A549 (cell line): ENCODE measurements around the gene DLGAP1. TPM values are rescaled to one million over a fixed set of nuclear protein-coding genes. Genes with fewer than 3 reads are reported as not detected.

Experiments
- ATAC-seq, 2 experiments: fragments of 200-7000 bp in 1 of 2; fragments of >200 bp in 1 of 2; cut with Nextera tagmentation in 1 of 2; cut with Tn5 transposase in 1 of 2; 3 replicates each; pipeline versions ENCODE4 v1.8.0 to v1.9.1; 2018 to 2020; ENCODE audit warnings: mild to moderate bottlenecking in 1 of 2, moderate library complexity in 1 of 2
- CTCF ChIA-PET: fragments of 300-600 bp; sonication (Branson Sonifier 250); formaldehyde crosslinking; extraction: SDS; loops from one replicate; lab custom pipeline; 2021; ENCODE audit warnings: antibody characterized with exemption, inconsistent platforms; lab: Yijun Ruan, JAX
- POLR2A ChIA-PET: fragments of 350-600 bp; formaldehyde crosslinking; extraction: SDS; loops from one replicate; lab custom pipeline; 2021; ENCODE audit warnings: antibody characterized with exemption, inconsistent platforms; lab: Yijun Ruan, JAX
- DNase-seq, 2 experiments: peaks; one replicate each; pipeline versions ENCODE4 v3.0.0 to v3.0.0-alpha.2; 2011 to 2016; ENCODE audit warnings: low read depth in 1 of 2, low spot score in 1 of 2
- FAIRE-seq: peaks from 2 replicates; lab custom pipeline; 2011; peaks lifted over from hg19 to GRCh38; lab: Jason Lieb, UNC
- H3K27ac ChIP-seq, 2 experiments: fragments of >200 bp; sonication (Bioruptor Twin); formaldehyde crosslinking; 3 replicates each; pipeline ENCODE4 v1.5.1; 2016 to 2017
- H3K4me1 ChIP-seq: fragments of >200 bp; sonication (Bioruptor Twin); formaldehyde crosslinking; 3 replicates; pipeline ENCODE4 v1.6.1; 2016
- H3K4me2 ChIP-seq: fragments of >200 bp; sonication (Bioruptor Twin); formaldehyde crosslinking; 3 replicates; pipeline ENCODE4 v1.6.1; 2016
- H3K4me3 ChIP-seq: fragments of >200 bp; sonication (Bioruptor Twin); formaldehyde crosslinking; 3 replicates; pipeline ENCODE4 v1.5.1; 2016
- H3K9me3 ChIP-seq: fragments of >200 bp; sonication (Bioruptor Twin); formaldehyde crosslinking; 3 replicates; pipeline ENCODE4 v1.6.1; 2016
- CBX2 ChIP-seq: fragments of 200-600 bp; sonication (generic); IDR thresholded peaks from 2 replicates; pipeline ENCODE4 v1.6.1; 2016; ENCODE audit warnings: low read depth, mild to moderate bottlenecking, borderline replicate concordance
- CBX8 ChIP-seq: fragments of 200-600 bp; sonication (generic); IDR thresholded peaks from 2 replicates; pipeline ENCODE4 v1.6.1; 2016
- EHMT2 ChIP-seq: fragments of 200-600 bp; sonication (generic); IDR thresholded peaks from 2 replicates; pipeline ENCODE4 v1.6.1; 2016; ENCODE audit warnings: antibody characterized with exemption, low read depth, mild to moderate bottlenecking, moderate library complexity
- EP300 ChIP-seq, 2 experiments: fragments of >200 bp; sonication (Bioruptor Twin); formaldehyde crosslinking; IDR thresholded peaks; 2 replicates in 1 of 2; 3 replicates in 1 of 2; pipeline ENCODE4 v1.6.1; 2016 to 2017
- FOSB ChIP-seq: fragments of 250-450 bp; sonication (Bioruptor Pico); IDR thresholded peaks from 2 replicates; pipeline ENCODE4 v1.5.0; 2020; ENCODE audit warnings: mild to moderate bottlenecking, moderate library complexity
- FOSL2 ChIP-seq, 2 experiments: fragments of 450-650 bp in 1 of 2; fragments of >200 bp in 1 of 2; sonication (Bioruptor Twin) in 1 of 2; formaldehyde crosslinking; IDR thresholded peaks; 2 replicates each; pipeline versions ENCODE4 v1.5.0 to v1.6.1; 2016 to 2020; ENCODE audit warnings: mild to moderate bottlenecking in 1 of 2, moderate library complexity in 1 of 2
- HEYL ChIP-seq: fragments of 250-450 bp; sonication (Bioruptor Pico); IDR thresholded peaks from 2 replicates; pipeline ENCODE4 v1.8.0; 2021; ENCODE audit warnings: mild to moderate bottlenecking, moderate library complexity
- HOXA7 ChIP-seq: fragments of 250-450 bp; sonication (Bioruptor Pico); IDR thresholded peaks from 2 replicates; pipeline ENCODE4 v1.5.0; 2020; ENCODE audit warnings: mild to moderate bottlenecking, moderate library complexity
- JUNB ChIP-seq: fragments of >200 bp; sonication (Bioruptor Twin); formaldehyde crosslinking; IDR thresholded peaks from 2 replicates; pipeline ENCODE4 v1.6.1; 2016
- KDM1A ChIP-seq: fragments of 200-600 bp; sonication (generic); IDR thresholded peaks from 2 replicates; pipeline ENCODE4 v1.6.1; 2016; ENCODE audit warnings: low read depth, mild to moderate bottlenecking
- MAFK ChIP-seq: fragments of 450-650 bp; IDR thresholded peaks from 2 replicates; pipeline ENCODE4 v1.6.1; 2014; ENCODE audit not compliant: partially characterized antibody
- MAZ ChIP-seq: fragments of 150-350 bp; IDR thresholded peaks from 2 replicates; pipeline ENCODE4 v1.6.1; 2014; ENCODE audit warnings: antibody characterized with exemption, low read depth, low read length, borderline replicate concordance
- NPAS2 ChIP-seq: fragments of 250-450 bp; sonication (Bioruptor Pico); IDR thresholded peaks from 2 replicates; pipeline ENCODE4 v1.8.0; 2022; ENCODE audit warnings: mild to moderate bottlenecking, moderate library complexity, borderline replicate concordance
- RAD21 ChIP-seq, 2 experiments: fragments of >200 bp in 1 of 2; sonication (Bioruptor Twin) in 1 of 2; formaldehyde crosslinking in 1 of 2; IDR thresholded peaks in 1 of 2; conservative IDR thresholded peaks in 1 of 2; 2 replicates in 1 of 2; 3 replicates in 1 of 2; pipeline ENCODE4 v1.6.1; 2012 to 2018; ENCODE audit warnings: inconsistent platforms in 1 of 2
- RARB ChIP-seq: fragments of 250-450 bp; sonication (Bioruptor Pico); IDR thresholded peaks from 2 replicates; pipeline ENCODE4 v1.8.0; 2021; ENCODE audit warnings: mild to moderate bottlenecking, moderate library complexity
- SMC3 ChIP-seq: fragments of >200 bp; sonication (Bioruptor Twin); formaldehyde crosslinking; IDR thresholded peaks from 3 replicates; pipeline ENCODE4 v1.6.1; 2018; ENCODE audit warnings: inconsistent platforms
- TP53 ChIP-seq: fragments of 250-450 bp; sonication (Bioruptor Pico); IDR thresholded peaks from 2 replicates; pipeline ENCODE4 v1.5.0; 2021; ENCODE audit warnings: mild to moderate bottlenecking, moderate library complexity
- ZC3H11A ChIP-seq: fragments of 450-650 bp; IDR thresholded peaks from 2 replicates; pipeline ENCODE4 v1.6.1; 2014; ENCODE audit warnings: antibody characterized with exemption, mild to moderate bottlenecking
- ZNF302 ChIP-seq: fragments of 250-450 bp; sonication (Bioruptor Pico); IDR thresholded peaks from 2 replicates; pipeline ENCODE4 v1.9.0; 2021; ENCODE audit warnings: inconsistent platforms, mild to moderate bottlenecking, moderate library complexity
- WGBS: methylation state at CpG from one replicate; pipeline ENCODE4 v1.1.6; 2017; ENCODE audit errors: missing lambda C conversion rate; 5-methylcytosine and 5-hydroxymethylcytosine counted together
- polyA plus RNA-seq, 4 experiments: library from polyadenylated mRNA; depleted of rRNA in 3 of 4; stranded (reverse); fragments of >200 nt; fragmentation: RNase III in 1 of 4; extraction: RNeasy Plus Mini Kit Qiagen cat#74134 plus additional on column Dnase treatment in 1 of 4; gene quantifications; 2 replicates in 3 of 4; 3 replicates in 1 of 4; pipeline ENCODE4 v1.2.3, GENCODE V29; 2011 to 2017
- TF ChIP-seq, protein P1 (sequence below): fragments of 450-650 bp; IDR thresholded peaks from 2 replicates; pipeline ENCODE4 v1.6.1; 2014; ENCODE audit warnings: antibody characterized with exemption
- TF ChIP-seq, protein P2 (sequence below): fragments of 250-450 bp; sonication (Bioruptor Pico); IDR thresholded peaks from 2 replicates; pipeline ENCODE4 v1.5.0; 2020; ENCODE audit warnings: low read depth, mild to moderate bottlenecking, moderate library complexity
- TF ChIP-seq, protein P3 (sequence below): fragments of 250-450 bp; sonication (Bioruptor Pico); IDR thresholded peaks from 2 replicates; pipeline ENCODE4 v1.5.0; 2021; ENCODE audit warnings: mild to moderate bottlenecking, moderate library complexity, borderline replicate concordance
- TF ChIP-seq, protein P4 (sequence below): fragments of 150-350 bp; IDR thresholded peaks from 2 replicates; pipeline ENCODE4 v1.6.1; 2014; ENCODE audit warnings: low read depth, mild to moderate bottlenecking, low read length
- TF ChIP-seq, protein P5 (sequence below): fragments of 200-600 bp; sonication (generic); IDR thresholded peaks from 2 replicates; pipeline ENCODE4 v1.6.1; 2016; ENCODE audit warnings: antibody characterized with exemption, mild to moderate bottlenecking, moderate library complexity

DLGAP1 gene
- polyA plus RNA-seq, 2 of the 4 experiments (the other 2 are of a cell fraction), result 0.04 to 0.12 TPM

DNA sequence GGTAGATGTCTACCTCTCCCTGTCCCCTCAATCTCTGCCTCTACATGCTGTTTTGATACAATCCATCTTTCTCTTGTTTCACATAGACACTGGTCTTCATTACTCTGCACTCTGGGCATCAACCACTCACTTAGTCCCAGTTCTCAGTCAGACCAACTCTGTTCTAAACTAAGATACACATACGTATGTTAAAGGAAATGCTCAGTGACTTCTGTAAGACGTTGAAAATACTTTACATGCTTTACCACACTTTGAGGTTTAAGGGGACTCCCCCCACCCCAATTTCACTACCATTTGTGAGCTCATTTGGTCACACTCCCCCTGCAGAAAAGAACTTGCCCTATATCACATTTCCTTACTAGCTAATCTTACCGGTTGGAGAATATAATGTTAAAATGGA lies 507.7 kb downstream of the DLGAP1 start:
- no peak overlapping the region for H3K27ac ChIP-seq
- no peaks in the 10 kb centered on the region for H3K9me3 ChIP-seq
- POLR2A ChIA-PET, result no interaction called here
- no peak for FAIRE-seq
- DNase-seq, result no peak
- H3K4me3 ChIP-seq, result no peak overlapping the region
- no peak for ATAC-seq
- H3K4me2 ChIP-seq, result no peak overlapping the region
- no peaks in the 10 kb centered on the region for H3K4me1 ChIP-seq
- CTCF ChIA-PET, result no interaction called here
- 63% methylated on average over 3 of the region's 3 CpGs for WGBS
- no peak for TF ChIP-seq JUNB
- no peak for TF ChIP-seq FOSL2 (IDR thresholded peaks at IDR 0.05)
- TF ChIP-seq FOSL2 (CRISPR knock-in tag; IDR thresholded peaks at IDR 0.05), result no peak
- TF ChIP-seq, protein P1, sequence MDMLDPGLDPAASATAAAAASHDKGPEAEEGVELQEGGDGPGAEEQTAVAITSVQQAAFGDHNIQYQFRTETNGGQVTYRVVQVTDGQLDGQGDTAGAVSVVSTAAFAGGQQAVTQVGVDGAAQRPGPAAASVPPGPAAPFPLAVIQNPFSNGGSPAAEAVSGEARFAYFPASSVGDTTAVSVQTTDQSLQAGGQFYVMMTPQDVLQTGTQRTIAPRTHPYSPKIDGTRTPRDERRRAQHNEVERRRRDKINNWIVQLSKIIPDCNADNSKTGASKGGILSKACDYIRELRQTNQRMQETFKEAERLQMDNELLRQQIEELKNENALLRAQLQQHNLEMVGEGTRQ, result no peak
- TF ChIP-seq EP300 (IDR thresholded peaks at IDR 0.05), result no peak
- no peak for TF ChIP-seq RARB
- no peak for TF ChIP-seq ZNF302
- no peak for TF ChIP-seq MAFK
- no peak for TF ChIP-seq TP53
- TF ChIP-seq CBX2, result no peak
- no peak for TF ChIP-seq HEYL (CRISPR knock-in tag)
- TF ChIP-seq NPAS2, result no peak
- TF ChIP-seq, protein P2, sequence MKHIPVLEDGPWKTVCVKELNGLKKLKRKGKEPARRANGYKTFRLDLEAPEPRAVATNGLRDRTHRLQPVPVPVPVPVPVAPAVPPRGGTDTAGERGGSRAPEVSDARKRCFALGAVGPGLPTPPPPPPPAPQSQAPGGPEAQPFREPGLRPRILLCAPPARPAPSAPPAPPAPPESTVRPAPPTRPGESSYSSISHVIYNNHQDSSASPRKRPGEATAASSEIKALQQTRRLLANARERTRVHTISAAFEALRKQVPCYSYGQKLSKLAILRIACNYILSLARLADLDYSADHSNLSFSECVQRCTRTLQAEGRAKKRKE, result no peak
- TF ChIP-seq, protein P3, sequence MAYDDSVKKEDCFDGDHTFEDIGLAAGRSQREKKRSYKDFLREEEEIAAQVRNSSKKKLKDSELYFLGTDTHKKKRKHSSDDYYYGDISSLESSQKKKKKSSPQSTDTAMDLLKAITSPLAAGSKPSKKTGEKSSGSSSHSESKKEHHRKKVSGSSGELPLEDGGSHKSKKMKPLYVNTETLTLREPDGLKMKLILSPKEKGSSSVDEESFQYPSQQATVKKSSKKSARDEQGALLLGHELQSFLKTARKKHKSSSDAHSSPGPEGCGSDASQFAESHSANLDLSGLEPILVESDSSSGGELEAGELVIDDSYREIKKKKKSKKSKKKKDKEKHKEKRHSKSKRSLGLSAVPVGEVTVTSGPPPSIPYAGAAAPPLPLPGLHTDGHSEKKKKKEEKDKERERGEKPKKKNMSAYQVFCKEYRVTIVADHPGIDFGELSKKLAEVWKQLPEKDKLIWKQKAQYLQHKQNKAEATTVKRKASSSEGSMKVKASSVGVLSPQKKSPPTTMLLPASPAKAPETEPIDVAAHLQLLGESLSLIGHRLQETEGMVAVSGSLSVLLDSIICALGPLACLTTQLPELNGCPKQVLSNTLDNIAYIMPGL (CRISPR knock-in tag), result no peak
- TF ChIP-seq SMC3, result no peak
- TF ChIP-seq MAZ, result no peak

DNA sequence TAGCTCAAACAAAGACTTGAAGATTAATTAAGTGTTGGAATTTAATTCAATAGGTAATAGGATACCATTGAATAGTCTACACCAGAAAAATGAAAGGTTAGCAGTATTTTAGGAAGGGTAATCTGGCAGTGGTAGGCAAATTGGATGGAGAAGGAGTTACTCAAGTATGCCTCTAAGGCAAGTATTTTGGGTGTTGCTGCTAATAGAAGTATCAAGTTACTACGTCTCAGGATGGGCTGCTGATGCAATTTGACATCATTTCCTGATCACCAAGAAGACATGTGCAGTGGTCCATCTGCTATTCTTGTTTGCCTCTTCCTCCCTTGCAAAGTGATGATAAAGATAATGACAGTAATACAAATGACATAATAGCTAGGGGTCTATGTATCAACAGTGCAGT lies 519.8 kb downstream of the DLGAP1 start:
- no peak overlapping the region for H3K4me2 ChIP-seq
- POLR2A ChIA-PET, result no interaction called here
- CTCF ChIA-PET, result interaction anchor here (0.6 kb wide), 1 partner anchor 66 kb away, joined by 3 read pairs; no protein-coding TSS in a partner anchor
- H3K9me3 ChIP-seq, result peaks cover 4% of the 10 kb centered on the region; the same call in 1 of the 3 replicates
- H3K4me3 ChIP-seq, result no peak overlapping the region
- H3K27ac ChIP-seq, result no peak overlapping the region
- FAIRE-seq (no peak), ATAC-seq (no peak), DNase-seq (no peak)
- 50% methylated on average over 1 of the region's 1 CpG for WGBS
- no peaks in the 10 kb centered on the region for H3K4me1 ChIP-seq
- TF ChIP-seq HOXA7 (CRISPR knock-in tag) (no peak), KDM1A (no peak), MAZ (no peak), JUNB (no peak), NPAS2 (no peak), FOSB (CRISPR knock-in tag) (no peak), FOSL2 (IDR thresholded peaks at IDR 0.05) (no peak), FOSL2 (CRISPR knock-in tag; IDR thresholded peaks at IDR 0.05) (no peak), TP53 (no peak), RAD21 (conservative IDR thresholded peaks at IDR 0.05 in 1 of 2, IDR thresholded peaks at IDR 0.05 in 1 of 2) (no peak), CBX8 (no peak), ZC3H11A (no peak), EHMT2 (no peak)
- TF ChIP-seq, protein P4, sequence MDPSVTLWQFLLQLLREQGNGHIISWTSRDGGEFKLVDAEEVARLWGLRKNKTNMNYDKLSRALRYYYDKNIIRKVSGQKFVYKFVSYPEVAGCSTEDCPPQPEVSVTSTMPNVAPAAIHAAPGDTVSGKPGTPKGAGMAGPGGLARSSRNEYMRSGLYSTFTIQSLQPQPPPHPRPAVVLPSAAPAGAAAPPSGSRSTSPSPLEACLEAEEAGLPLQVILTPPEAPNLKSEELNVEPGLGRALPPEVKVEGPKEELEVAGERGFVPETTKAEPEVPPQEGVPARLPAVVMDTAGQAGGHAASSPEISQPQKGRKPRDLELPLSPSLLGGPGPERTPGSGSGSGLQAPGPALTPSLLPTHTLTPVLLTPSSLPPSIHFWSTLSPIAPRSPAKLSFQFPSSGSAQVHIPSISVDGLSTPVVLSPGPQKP, result no peak
- TF ChIP-seq, protein P3 (CRISPR knock-in tag), result no peak
- TF ChIP-seq, protein P5, sequence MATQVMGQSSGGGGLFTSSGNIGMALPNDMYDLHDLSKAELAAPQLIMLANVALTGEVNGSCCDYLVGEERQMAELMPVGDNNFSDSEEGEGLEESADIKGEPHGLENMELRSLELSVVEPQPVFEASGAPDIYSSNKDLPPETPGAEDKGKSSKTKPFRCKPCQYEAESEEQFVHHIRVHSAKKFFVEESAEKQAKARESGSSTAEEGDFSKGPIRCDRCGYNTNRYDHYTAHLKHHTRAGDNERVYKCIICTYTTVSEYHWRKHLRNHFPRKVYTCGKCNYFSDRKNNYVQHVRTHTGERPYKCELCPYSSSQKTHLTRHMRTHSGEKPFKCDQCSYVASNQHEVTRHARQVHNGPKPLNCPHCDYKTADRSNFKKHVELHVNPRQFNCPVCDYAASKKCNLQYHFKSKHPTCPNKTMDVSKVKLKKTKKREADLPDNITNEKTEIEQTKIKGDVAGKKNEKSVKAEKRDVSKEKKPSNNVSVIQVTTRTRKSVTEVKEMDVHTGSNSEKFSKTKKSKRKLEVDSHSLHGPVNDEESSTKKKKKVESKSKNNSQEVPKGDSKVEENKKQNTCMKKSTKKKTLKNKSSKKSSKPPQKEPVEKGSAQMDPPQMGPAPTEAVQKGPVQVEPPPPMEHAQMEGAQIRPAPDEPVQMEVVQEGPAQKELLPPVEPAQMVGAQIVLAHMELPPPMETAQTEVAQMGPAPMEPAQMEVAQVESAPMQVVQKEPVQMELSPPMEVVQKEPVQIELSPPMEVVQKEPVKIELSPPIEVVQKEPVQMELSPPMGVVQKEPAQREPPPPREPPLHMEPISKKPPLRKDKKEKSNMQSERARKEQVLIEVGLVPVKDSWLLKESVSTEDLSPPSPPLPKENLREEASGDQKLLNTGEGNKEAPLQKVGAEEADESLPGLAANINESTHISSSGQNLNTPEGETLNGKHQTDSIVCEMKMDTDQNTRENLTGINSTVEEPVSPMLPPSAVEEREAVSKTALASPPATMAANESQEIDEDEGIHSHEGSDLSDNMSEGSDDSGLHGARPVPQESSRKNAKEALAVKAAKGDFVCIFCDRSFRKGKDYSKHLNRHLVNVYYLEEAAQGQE, result no peak
- TF ChIP-seq, protein P1, result no peak
